ENCODE measurements around the gene HEATR5A.
"Not testable (repeated sequence)": the region's sequence is repeated elsewhere in the genome, so short reads cannot be mapped to it uniquely, and the experiment has no call there.

The HEATR5A gene

GRCh38 chr14:31323419-31323818 lies 96.9 kb downstream of the HEATR5A start:
- no peak for DNase-seq

- no peak for DNase-seq
These were observed 99.2 kb downstream of the HEATR5A start for GRCh38 chr14:31320922-31321766.

- no peak for DNase-seq
These were observed 100.1 kb downstream of the HEATR5A start for GRCh38 chr14:31320216-31320615.

GRCh38 chr14:31319701-31320100 lies 100.6 kb downstream of the HEATR5A start:
- no peak for DNase-seq

GRCh38 chr14:31312934-31313333 lies 107.4 kb downstream of the HEATR5A start:
- no peak for DNase-seq

GRCh38 chr14:31312370-31312769 lies 108.0 kb downstream of the HEATR5A start:
- not testable (repeated sequence) for DNase-seq

GRCh38 chr14:31307618-31308017 lies 112.7 kb downstream of the HEATR5A start:
- DNase-seq, result no peak

- no peak for DNase-seq
These were observed 113.2 kb downstream of the HEATR5A start for GRCh38 chr14:31307198-31307597.

GRCh38 chr14:31303654-31304053 lies 116.7 kb downstream of the HEATR5A start:
- no peak for DNase-seq

GRCh38 chr14:31300883-31301282 lies 119.5 kb downstream of the HEATR5A start:
- DNase-seq, result no peak

- DNase-seq, result no peak
These were observed 120.1 kb downstream of the HEATR5A start for GRCh38 chr14:31300296-31300695.

GRCh38 chr14:31297701-31298344 lies 122.5 kb downstream of the HEATR5A start:
- DNase-seq, result no peak

- DNase-seq, result no peak
These were observed 123.2 kb downstream of the HEATR5A start for GRCh38 chr14:31297112-31297511.

GRCh38 chr14:31294746-31295405 lies 125.5 kb downstream of the HEATR5A start:
- DNase-seq, result no peak

GRCh38 chr14:31292937-31293616 lies 127.3 kb downstream of the HEATR5A start:
- no peak for DNase-seq

- no peak for DNase-seq
These were observed 129.1 kb downstream of the HEATR5A start for GRCh38 chr14:31291210-31291609.

GRCh38 chr14:31287294-31287972 lies 132.9 kb downstream of the HEATR5A start:
- no peak for DNase-seq

- DNase-seq, result no peak
These were observed 133.7 kb downstream of the HEATR5A start for GRCh38 chr14:31286456-31287293.

- DNase-seq, result no peak
These were observed 136.6 kb downstream of the HEATR5A start for GRCh38 chr14:31283578-31284252.

GRCh38 chr14:31283153-31283552 lies 137.2 kb downstream of the HEATR5A start:
- no peak for DNase-seq

GRCh38 chr14:31280871-31281220 lies 139.5 kb downstream of the HEATR5A start:
- no peak for DNase-seq

All from femur (tissue), 1 donor.